Measurements from ENCODE around the gene CCBE1.

The CCBE1 gene

DNA sequence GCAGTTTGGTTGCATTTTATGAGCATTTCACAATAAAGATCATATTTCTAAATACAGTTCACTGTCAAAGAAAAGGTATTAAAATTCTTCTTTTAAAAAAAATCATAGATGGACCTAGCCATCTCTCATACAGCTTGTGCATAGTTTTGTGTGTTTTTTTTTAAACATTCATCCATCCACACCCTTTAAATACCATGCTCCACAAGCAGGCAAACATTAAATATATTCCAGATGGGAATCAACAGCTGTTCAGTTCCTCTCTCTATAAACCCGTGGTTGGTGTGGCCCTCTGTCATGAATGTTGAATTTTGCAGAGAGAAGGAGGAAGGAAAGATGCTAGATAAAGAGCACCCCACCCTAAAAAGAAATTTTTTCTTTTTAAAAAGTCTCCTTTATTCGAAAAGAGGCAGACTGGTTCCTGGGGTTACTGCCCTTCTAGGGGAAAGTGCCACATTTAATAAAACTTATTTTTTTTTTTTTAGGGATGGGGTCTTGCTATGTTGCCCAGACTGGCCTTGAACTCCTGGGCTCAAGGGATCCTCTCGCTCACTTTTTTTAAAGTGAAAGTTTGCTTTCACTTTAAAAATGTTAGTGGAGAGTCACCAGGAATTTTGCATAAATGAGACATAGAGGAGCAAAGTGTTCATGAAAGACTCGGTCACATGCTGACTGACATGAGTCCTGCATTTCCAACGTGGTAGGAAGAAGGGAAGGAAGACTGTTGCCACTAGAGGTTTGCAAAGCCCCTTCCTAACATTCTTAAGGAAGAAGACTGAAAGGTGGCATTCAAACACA, 264.2 kb downstream of the CCBE1 start:
- DNase-seq (ENCODE audit: low read depth, low spot score) = no peak
- H3K4me3 ChIP-seq (ENCODE audit: low read depth, low read length) = no peak overlapping the region
- POLR2A ChIA-PET = no interaction called here
- CTCF ChIA-PET = interaction anchor here (1.3 kb wide), 3 partner anchors 124 to 391 kb away, joined by 3 to 4 read pairs (median 3); partner anchors contain the start of gene CCBE1
- TF ChIP-seq, protein P1, sequence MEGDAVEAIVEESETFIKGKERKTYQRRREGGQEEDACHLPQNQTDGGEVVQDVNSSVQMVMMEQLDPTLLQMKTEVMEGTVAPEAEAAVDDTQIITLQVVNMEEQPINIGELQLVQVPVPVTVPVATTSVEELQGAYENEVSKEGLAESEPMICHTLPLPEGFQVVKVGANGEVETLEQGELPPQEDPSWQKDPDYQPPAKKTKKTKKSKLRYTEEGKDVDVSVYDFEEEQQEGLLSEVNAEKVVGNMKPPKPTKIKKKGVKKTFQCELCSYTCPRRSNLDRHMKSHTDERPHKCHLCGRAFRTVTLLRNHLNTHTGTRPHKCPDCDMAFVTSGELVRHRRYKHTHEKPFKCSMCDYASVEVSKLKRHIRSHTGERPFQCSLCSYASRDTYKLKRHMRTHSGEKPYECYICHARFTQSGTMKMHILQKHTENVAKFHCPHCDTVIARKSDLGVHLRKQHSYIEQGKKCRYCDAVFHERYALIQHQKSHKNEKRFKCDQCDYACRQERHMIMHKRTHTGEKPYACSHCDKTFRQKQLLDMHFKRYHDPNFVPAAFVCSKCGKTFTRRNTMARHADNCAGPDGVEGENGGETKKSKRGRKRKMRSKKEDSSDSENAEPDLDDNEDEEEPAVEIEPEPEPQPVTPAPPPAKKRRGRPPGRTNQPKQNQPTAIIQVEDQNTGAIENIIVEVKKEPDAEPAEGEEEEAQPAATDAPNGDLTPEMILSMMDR (IDR thresholded peaks at IDR 0.05; ENCODE audit: insufficient read depth, low read length, missing control alignments) = no peak

DNA sequence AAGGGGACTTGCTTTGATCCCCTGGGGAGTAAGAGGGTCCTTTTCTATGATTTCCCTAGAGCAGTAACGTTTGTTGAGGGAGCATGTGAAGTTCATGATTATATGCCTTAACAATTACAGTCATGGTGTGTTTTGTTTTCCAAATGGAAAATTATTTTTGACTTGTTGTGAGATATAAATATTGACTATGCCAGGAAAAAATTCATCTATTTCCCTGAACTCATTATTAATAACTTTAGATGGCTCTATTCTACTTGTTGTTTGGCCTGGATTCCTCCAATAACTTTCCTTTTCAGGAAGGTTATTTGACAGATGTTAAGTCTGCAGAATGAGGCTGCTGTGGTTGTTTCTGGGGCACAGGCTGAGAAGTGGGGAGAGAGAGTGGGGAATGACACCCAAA, 266.1 kb downstream of the CCBE1 start:
- H3K4me3 ChIP-seq (ENCODE audit: low read depth, low read length) = no peak overlapping the region
- POLR2A ChIA-PET = no interaction called here
- TF ChIP-seq, protein P1 (IDR thresholded peaks at IDR 0.05; ENCODE audit: insufficient read depth, low read length, missing control alignments) = no peak
- CTCF ChIA-PET = no interaction called here
- no peak for DNase-seq (ENCODE audit: low read depth, low spot score)

DNA sequence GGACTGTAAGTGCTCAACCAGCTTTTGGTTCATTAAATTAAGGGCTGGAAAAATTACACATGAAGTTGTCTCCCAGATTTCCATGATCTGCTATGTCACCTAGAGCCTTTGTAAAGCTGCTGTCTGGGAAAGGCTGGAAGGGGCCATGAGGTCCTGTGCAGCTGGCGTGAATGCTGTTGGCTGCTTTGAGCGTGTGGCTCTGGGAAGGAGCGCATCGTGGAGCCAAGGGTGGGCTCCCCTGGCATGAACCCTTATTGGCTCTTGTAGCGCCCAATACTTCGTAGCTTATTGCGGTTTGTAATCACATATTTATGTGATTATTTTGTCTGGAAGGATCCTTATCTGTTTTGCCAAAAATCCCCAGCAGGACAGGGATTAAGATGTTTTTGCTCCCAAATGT, 267.6 kb downstream of the CCBE1 start:
- POLR2A ChIA-PET = no interaction called here
- CTCF ChIA-PET = interaction anchor here (1.1 to 1.7 kb wide), 3 partner anchors 122 to 268 kb away, joined by 4 to 6 read pairs (median 4); partner anchors contain the start of gene CCBE1
- no peak for DNase-seq (ENCODE audit: low read depth, low spot score)
- no peak overlapping the region for H3K4me3 ChIP-seq (ENCODE audit: low read depth, low read length)
- TF ChIP-seq, protein P1 (IDR thresholded peaks at IDR 0.05; ENCODE audit: insufficient read depth, low read length, missing control alignments) = no peak

GRCh38 chr18:59428018-59428417, 269.2 kb downstream of the CCBE1 start:
- CTCF ChIA-PET = interaction anchor here (0.8 kb wide), 1 partner anchor 25 kb away, joined by 4 read pairs; no protein-coding TSS in a partner anchor
- TF ChIP-seq, protein P1 (IDR thresholded peaks at IDR 0.05; ENCODE audit: insufficient read depth, low read length, missing control alignments) = no peak
- POLR2A ChIA-PET = no interaction called here
- H3K4me3 ChIP-seq (ENCODE audit: low read depth, low read length) = no peak overlapping the region
- no peak for DNase-seq (ENCODE audit: low read depth, low spot score)

GRCh38 chr18:59426855-59427254, 270.4 kb downstream of the CCBE1 start:
- no peak for DNase-seq (ENCODE audit: low read depth, low spot score)
- TF ChIP-seq, protein P1 (IDR thresholded peaks at IDR 0.05; ENCODE audit: insufficient read depth, low read length, missing control alignments) = no peak
- H3K4me3 ChIP-seq (ENCODE audit: low read depth, low read length) = no peak overlapping the region
- CTCF ChIA-PET = interaction anchor here (0.6 kb wide), 1 partner anchor 56 kb away, joined by 3 read pairs; no protein-coding TSS in a partner anchor
- POLR2A ChIA-PET = no interaction called here

- no peak overlapping the region for H3K4me3 ChIP-seq (ENCODE audit: low read depth, low read length)
- ChIA-PET CTCF (no interaction called here), POLR2A (no interaction called here)
- no peak for DNase-seq (ENCODE audit: low read depth, low spot score)
- TF ChIP-seq, protein P1 (IDR thresholded peaks at IDR 0.05; ENCODE audit: insufficient read depth, low read length, missing control alignments) = no peak
Measured at GRCh38 chr18:59423259-59423658, 274.0 kb downstream of the CCBE1 start.

Measured in AG04449 (cell line).